ENCODE data around the gene BFAR.
A peak's percentile ranks its signal among the peaks of the same experiment; 100 is the strongest.
"Not testable (repeated sequence)": the region's sequence is repeated elsewhere in the genome, so short reads cannot be mapped to it uniquely, and the experiment has no call there.

Gene BFAR, protein sequence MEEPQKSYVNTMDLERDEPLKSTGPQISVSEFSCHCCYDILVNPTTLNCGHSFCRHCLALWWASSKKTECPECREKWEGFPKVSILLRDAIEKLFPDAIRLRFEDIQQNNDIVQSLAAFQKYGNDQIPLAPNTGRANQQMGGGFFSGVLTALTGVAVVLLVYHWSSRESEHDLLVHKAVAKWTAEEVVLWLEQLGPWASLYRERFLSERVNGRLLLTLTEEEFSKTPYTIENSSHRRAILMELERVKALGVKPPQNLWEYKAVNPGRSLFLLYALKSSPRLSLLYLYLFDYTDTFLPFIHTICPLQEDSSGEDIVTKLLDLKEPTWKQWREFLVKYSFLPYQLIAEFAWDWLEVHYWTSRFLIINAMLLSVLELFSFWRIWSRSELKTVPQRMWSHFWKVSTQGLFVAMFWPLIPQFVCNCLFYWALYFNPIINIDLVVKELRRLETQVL

DNA sequence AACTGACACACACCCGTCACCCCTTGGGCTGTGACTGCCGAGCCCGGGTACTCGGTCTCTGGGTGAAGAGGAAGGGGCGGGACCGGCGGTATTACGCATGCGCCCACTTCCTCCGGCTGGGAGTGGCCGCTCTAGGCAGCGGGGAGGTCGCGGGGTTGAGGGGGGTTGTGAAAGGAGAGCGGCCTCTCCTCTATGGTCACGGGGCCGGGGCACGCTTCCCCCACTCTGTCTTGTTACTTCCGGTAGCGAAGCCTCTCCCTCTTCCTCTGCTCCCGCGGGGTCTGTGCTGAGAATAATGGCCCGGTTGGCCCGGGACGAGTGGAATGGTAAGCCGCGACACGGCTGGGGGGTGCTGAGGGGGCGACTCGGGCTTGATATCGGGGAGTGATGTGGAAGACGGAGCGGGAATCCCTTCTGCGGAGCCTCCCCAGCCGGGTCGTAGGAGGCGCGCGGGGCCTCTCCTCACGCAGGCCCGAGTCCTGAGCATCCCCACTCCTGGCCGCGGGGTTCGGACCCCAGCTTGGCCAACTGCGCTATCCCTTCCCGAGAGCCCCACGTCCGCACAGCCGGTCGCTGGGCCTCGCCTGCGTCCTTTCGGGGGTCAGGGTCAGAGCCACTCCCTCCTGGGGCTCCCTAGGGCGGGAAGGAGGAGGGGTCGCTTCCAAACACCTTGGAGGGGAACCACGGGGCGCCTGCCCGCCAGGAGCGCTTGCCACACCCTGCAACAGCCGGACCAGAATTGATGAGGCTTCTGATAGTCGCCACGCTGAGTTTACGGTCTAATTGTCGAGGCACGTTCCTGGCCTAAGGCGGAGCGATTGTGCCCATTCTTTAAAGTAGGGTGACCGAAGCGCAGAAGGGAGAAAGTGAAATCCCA is at the start of gene BFAR:
Gene BFAR, plus strand, starts transcription at position 259 of the 877 bp plus-strand sequence. CDS start 11,396 bp downstream, outside the sequence.
- DNase-seq, result peak; percentile 99

DNA sequence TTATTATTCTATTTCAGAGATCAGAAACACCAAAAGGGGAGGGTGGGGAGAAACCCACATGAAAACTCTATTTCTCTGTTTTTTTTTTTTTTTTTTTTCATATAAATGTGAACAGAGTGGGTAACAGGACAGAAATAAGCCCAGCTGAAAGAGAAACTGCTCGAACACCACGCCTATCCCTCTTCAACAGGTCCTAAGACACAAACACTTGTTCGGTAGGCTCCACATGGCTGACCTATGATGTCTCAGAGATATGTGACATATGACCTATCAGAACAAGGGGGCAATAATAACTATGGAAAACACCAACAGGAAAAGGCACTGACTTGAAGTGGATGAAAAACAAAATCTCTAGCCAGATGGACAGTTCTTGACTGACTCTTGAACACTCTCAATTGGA is 47.5 kb upstream of the BFAR start:
- DNase-seq, result no peak

DNA sequence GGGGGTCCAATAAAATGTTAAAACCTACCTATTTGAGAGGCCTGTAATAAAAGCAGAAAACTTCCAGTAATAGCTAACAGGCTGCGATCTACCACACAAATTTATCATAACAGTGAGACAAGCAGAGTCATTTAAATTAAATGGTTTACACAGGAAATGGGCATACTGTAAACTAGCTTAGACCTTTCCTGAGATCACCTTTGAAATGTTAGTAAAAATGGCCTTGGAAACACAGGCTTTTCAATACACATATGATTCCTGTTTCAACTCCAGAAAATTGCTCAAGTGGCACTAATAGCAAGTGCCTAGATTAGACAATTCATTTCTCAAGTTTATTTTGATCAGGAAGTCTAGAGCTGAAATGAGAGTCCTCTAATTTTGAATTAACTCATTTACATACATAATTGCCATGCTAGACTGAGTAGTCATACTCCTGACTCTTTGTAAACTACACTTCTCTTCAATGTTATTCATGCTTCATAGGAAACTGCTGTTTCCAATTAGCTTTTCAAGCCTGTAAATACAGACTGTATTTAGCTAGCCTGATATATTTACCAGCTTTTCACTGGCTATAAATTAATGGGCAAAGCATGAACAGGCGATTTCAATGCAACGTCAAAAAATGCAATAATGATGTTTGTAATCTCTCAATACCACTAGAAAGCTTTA is 46.0 kb upstream of the BFAR start:
- DNase-seq, result no peak

DNA sequence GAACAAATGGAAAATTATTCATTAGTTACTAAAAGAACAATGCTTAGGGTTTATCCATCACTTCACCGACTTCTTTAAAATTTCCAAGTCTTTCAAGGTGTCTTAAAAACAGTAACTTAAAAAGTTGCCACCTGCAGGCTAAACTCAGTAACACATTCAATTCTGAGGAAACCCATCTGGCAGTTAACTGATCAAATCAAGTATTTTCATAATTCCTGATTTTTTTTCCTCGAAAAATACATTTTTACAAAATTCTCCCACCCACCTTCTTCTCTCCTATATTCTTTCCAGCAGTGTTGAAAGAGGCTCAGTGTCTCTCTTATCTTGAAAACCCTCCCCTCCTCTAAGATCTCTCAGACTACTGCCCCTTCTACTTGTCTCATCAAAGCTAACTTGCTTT is 32.6 kb upstream of the BFAR start:
- DNase-seq, result peak; percentile 10

DNA sequence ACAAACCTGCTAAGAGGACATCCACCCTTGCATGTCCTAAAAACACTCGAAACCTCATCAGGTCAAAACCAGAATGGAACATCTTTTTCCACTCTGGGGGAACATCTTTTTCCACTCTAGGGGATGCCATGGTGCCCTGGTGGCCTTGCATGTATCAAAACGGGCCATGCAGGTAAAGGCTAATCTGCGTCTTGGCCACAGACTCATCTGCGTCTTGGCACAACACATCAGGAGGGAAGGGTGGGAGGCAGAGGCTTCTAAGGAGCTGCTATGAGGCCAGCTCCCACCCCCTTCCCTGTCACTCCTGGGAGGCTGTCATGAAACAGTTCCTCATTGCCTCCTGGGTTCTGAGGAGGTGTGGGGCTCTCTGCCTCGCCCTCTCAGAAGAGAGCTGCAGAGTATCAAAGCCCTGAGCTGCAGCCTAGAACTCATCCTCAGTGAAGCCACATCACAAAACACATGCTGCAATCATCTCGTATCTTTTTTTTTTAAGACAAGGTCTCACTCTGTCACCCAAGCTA is 30.2 kb upstream of the BFAR start:
- no peak for DNase-seq

DNA sequence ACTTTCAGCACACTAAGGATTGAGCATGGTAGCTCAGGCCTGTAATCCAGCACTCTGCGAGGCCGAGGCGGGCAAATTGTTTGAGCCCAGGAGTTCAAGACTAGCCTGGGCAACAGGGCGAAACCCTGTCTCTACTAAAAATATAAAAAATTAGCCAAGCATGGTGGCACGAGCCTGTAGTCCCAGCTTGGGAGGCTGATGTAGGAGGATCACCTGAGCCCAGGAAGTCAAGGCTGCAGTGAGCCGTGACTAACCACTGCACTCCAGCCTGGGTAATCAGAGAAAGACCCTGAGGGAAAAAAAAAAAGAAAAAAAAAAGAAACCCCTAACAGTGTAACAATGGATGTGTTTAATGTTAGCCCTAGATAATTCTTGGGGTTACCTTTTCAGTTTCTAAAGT is 26.6 kb upstream of the BFAR start:
- no peak for DNase-seq

DNA sequence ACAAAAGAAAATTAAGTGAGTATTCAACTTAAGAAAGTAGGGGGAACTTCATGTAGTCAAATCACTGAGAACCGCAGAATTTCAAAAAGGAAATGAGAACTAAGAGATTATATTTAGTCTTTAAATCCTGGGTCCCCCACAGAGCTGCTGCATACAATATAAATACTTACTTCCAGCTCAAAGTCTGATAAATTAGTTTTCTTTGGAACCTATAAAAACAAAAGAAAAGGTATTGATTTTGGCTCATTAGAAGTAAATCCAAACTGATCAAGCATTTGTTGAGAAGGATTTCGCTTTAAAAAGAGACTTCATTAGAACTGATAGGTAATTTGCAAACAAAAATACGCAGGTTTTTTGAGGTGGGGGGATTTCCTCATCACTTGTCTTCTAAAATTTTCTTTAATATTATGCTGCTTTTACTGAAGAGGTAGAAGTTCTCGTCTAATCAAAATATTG is 24.6 kb upstream of the BFAR start:
- no peak for DNase-seq

DNA sequence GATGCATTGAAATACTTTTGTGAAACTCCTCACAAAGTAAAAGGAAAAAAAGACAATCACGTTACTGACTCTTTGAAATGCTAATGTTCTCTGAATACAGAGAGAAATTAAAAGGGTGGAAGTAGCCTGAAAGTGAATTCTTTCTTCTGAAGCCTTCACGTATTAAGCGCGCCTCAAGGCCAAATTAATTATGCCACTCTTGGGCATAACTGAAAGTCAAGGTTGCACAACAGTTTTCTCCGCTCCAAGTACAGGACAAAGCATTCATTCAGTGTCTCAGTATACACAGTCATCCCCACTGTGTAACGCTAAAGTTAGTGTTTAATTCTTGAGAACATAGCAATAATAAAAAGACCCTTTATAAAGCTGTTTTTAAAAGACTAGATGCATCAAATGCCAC is 24.1 kb upstream of the BFAR start:
- DNase-seq, result no peak

DNA sequence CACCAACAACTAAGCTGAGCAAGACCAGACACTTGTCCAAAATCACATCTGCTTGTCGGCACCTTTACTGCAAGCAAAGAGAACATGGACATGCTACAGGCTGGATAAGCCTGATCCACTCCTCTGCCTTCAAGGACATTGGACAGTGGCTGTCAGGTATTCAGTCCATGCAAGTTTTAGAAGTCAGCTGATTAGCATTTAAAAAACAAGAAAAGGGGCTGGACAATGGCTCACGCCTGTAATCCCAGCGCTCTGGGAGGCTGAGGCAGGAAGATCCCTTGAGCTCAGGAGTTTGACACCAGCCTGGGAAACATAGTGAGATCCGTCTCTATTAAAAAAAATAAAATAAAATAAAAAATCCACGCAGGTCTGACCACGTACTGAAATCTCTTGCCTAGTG is 23.0 kb upstream of the BFAR start:
- DNase-seq, result no peak

DNA sequence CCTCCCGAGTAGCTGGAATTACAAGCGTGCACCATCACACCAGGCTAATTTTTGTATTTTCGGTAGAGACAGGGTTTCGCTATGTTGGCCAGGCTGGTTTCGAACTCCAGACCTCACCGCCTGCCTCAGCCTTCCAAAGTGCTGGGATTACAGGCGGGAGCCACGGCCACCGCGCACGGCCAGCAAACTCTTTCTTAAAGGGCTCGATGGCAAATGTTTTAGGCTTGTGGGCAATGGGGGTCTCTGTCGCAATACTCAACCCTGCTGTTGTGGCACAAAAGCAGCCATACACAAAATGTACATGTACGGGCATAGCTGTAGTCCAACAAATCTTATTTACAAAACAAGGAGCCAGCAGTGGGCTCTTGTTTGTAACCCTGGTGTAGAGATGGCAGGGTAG is 21.1 kb upstream of the BFAR start:
- no peak for DNase-seq

DNA sequence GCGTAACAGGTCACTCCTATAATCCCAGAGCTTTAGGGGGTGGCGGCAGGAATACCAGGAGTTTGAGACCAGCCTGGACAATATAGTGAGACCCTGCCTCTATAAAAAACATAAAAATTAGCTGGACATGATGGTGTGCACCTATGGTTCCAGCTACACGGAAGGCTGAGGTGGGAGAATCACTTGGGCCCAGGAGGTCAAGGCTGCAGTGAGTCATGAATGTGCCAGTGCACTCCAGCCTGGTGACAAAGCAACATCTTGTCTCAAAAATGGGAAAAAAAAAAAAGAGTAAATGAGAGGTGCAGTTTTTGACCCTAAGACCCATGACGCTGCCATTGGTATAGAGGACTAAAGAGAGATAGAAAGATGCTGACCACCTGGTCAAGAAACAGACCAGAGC is 18.8 kb upstream of the BFAR start:
- no peak for DNase-seq

DNA sequence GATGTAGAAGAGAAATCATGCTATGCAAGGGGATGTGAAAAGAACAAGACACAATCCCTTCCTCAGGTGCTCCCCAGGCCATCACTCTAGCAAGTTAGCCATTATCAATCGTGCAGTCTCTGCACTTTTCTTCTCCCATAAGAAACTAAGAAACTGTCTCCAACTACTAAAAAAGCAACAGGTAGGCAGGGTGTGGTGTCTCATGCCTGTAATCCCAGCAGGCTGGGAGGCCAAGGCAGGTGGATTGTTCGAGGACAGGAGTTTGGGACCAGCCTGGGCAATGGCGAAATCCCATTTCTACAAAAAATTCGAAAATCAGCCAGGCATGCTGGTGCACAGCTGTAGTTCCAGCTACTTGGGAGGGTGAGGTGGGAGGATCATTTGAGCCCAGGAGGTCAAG is 16.5 kb upstream of the BFAR start:
- DNase-seq, result no peak

DNA sequence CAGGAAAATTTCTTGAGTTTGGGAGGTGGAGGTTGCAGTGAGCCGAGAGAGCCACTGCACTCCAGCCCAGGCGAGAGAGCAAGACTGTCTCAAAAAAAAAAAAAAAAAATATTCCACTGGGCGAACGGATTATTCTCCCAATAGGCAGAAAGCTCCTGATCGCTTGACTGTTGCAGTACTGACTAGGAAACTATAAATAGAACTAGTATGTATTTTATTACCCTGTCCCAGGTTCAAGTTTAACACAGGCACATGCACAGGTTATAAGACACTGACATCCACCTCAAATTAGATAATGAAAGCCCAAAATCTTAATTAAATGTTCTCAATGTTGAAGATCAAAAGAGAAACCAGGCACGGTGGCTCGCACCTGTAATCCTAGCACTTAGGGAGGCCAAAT is 14.2 kb upstream of the BFAR start:
- no peak for DNase-seq

DNA sequence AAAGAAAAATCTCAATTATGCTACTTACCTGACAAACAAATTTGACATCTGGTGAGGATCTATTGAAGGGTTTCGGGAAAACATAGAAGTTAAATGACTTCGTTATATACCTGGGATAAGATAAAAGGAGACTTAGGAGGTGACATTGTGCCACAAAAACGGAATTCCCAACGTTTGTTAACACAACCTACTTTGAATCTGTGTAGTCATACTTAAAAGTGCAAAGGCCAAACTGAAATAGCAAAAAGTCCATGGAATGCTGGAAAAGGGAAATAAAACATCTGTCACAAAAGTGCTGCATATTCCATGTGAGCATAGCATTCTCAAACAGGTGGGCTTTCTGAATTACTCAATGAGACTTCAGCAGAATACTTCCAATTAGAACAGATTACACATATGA is 5.7 kb upstream of the BFAR start:
- DNase-seq, result no peak

DNA sequence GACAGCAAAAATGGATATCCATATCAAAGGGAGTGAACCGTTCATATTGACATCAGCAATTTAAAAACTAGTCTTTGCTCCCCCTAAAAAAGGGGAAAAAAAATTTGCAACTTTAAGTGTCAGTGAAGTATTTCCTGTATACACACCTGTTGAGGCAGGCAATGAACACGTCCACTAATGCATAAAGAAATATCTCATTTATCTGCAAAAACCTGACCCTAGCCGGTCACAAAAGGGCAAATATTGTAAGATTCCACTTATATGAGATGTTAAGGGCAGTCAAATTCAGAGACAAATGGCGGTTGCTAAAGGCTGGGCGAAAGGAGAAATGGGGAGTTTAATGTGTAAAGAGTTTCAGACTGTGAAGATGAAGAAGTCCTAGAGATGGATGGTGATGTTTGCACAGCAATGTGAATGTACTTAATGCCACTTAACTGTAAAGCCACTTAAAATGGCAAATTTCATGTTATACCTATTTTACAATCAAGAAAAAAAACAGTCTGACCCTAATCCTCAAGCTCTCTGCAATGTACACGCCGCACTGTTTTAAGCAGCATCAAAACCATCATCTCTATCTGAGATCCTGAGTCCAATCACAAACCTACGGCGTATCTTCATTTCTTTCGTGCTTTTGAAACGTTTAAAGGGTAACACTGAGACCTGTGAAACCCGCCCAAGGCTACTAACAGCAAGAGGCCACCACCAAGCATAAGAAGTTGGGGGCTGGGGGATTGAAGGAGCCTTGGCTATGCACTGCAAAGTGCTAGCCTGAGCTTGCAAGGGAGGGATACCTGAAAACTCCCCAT is 3.7 kb upstream of the BFAR start:
- DNase-seq, result no peak

DNA sequence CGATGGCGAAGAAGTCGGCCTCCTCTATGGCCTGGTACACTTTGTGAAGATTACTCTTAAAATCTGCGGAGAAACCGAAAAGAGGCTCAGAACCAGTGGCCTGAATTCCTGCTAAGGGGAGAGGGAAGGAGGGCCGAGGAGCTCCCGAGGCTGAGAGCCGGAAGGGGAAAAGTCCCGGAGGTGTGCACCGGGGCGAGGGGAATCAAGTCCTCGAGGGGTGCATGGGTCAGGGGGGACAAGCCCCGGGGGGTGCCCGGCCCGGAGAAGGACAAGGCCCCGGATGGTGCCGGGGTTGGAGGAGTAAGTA is 3.2 kb upstream of the BFAR start:
- peak; percentile 6 for DNase-seq

DNA sequence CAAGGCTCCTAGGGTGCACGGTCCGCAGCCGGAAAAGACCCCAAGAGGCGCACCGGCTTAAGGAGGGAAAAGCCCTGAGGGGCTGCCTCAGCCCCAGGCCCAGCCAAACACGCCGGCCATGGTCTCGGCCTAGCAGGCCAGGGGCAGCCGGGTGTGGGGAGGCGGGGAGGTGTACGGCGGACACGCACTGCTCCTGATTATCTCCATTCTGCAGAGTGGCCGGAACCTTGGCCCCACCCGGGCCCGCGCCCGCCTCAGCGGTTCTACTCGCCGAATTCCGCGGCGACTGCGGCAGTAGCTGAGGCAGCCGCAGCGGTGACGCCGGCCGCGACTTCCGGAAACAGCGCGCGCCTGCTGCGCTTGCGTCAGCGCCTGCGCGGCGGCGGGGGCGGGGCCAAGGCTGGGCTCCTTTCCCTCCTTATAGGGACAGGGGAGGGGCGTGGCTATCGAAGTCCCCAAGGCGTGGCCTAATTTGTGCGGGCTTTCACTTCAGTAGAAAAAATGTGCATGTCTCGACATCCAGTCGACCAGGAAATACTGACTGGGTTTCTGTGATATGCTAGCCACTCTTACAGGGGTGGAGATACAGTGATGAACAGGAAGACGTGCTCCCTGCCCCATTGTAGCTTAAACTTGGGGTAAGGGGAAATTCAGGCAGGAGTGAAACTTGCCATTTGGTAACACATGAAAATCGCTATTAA is 2.7 kb upstream of the BFAR start, which contains the start of gene PARN:
Gene PARN, minus strand, starts transcription at position 342 of the 701 bp plus-strand sequence. Its CDS starts 135 bp downstream, at position 207.
- peak; percentile 99 for DNase-seq

DNA sequence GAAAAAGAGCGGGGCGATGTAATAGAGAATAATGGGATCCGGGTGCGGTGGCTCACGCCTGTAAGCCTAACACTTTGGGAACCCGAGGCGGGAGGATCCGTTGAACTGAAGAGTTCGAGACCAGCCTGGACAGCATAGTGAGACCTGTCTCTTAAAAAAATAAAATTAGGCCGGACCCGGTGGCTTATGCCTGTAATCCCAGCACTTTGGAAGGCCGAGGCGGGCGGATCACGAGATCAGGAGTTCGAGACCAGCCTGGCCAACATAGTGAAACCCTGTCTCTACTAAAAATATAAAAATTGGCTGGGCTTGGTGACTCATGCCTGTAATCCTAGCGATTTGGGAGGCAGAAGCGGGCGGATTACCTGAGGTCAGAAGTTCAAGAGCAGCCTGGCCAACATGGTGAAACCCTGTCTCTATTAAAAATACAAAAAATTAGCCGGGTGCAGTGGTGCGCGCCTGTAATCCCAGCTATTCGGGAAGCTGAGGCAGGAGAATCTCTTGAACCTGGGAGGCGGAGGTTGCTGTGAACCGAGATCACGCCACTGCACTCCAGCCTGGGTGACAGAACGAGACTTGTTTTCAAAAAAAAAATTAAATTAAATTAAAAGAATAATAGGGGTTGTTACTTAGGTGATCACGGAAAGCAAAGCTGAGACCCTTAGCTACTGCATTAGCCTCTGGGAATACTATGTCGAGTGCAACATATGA is 2.0 kb upstream of the BFAR start:
- DNase-seq, result not testable (repeated sequence)

DNA sequence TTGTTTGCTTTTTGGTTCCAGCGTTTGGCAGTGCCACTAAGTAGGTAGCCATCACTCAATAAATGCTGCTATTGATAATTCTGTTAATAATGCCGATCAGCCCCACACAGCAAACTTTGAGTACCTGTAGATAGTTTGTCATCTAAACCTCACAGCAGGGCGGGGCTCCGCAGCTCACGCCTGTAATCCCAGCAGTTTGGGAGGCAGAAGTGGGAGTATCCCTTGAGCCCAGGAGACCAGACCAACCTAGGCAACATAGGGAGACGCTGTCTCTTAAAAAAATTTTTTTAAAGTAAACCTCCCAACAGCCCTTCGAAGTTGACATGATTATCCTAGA is 1.6 kb downstream of the BFAR start:
- DNase-seq, result no peak

DNA sequence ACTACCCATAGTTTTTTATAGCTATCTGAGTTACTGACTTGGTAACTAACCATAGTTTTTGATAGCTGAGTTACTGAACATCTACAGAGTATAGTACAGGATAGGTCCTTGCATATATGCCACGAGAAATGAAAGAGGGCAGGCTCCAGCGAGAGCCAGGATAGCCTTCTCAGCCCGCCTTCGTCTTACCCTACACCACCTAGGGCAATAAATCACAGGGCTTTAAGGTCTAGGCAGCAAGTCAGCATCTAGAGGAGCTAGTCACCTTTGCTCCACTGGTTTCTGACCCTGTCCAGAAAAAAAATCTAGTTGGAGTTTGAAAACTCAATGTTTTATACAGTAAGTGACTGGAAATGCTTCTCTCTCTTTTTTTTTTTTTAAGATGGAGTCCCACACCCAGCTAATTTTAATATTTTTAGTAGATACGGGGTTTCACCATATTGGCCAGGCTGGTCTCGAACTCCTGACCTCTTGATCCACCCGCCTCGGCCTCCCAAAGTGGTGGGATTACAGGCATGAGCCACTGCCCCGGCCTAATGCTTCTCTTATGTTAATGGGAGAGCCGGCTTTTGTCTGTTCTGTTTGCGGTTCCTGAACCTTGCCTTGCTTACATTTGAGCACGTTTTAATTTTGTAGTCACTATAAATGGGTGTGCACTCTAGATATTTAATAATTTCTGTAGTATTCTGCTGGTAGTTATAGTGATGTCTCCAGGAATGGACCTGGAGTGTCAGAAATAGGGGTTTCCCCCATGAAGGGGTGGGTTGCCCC is 2.8 kb downstream of the BFAR start:
- no peak for DNase-seq

Data from suppressor macrophage treated with lipopolysaccharide for 4 hours (primary cell).